ENCODE data around the gene KRT7.

GRCh38 chr12:52266514-52266913, 33.5 kb downstream of the KRT7 start:
- no peak for TF ChIP-seq FOXM1 (IDR thresholded peaks at IDR 0.05; ENCODE audit: low read depth)
- no peak for TF ChIP-seq CTCF (IDR thresholded peaks at IDR 0.05)
- no peak for TF ChIP-seq RFX5 (IDR thresholded peaks at IDR 0.05; ENCODE audit: low read length)
- TF ChIP-seq EP300 (IDR thresholded peaks at IDR 0.05; ENCODE audit: borderline replicate concordance in 1 of 2, low read depth in 1 of 2, low read length in 1 of 2): no peak
- no peak for TF ChIP-seq YY1 (IDR thresholded peaks at IDR 0.05; ENCODE audit: low read depth)
- no peak for TF ChIP-seq TAF1 (IDR thresholded peaks at IDR 0.05; ENCODE audit: borderline replicate concordance, low read depth, low read length)
- TF ChIP-seq GABPA (IDR thresholded peaks at IDR 0.05; ENCODE audit: low read depth): no peak
- no peak for TF ChIP-seq NFIC (IDR thresholded peaks at IDR 0.05; ENCODE audit: borderline replicate concordance)
- no peak for TF ChIP-seq NRF1 (IDR thresholded peaks at IDR 0.05; ENCODE audit: low read depth, low read length)
- no peak for TF ChIP-seq POLR2AphosphoS5 (IDR thresholded peaks at IDR 0.05; ENCODE audit: low read depth, low read length)

All from SK-N-SH (cell line).